ENCODE data around the gene UMAD1.

The UMAD1 gene

DNA sequence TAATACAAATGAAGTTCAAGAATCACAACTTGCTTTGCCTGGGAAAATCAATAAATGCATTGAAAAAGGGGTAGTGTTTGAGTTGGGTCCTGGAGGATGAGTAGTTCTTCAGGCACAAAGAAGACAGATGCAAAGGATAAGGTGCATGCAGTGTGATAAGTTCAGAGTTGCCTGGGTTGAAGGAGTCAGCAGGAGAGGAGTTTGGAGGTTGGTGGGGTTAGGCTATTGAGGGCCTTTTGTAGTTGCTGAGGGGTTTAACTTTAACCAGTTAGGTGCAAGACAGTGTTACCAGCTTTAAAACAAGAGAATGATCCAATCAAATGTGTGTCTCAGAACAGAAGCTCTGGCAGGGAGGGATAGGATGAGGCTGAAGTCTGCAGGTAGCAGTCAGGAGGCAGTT lies 283.8 kb downstream of the UMAD1 start:
- no peak overlapping the region for H3K27ac ChIP-seq
- TF ChIP-seq, protein P1, sequence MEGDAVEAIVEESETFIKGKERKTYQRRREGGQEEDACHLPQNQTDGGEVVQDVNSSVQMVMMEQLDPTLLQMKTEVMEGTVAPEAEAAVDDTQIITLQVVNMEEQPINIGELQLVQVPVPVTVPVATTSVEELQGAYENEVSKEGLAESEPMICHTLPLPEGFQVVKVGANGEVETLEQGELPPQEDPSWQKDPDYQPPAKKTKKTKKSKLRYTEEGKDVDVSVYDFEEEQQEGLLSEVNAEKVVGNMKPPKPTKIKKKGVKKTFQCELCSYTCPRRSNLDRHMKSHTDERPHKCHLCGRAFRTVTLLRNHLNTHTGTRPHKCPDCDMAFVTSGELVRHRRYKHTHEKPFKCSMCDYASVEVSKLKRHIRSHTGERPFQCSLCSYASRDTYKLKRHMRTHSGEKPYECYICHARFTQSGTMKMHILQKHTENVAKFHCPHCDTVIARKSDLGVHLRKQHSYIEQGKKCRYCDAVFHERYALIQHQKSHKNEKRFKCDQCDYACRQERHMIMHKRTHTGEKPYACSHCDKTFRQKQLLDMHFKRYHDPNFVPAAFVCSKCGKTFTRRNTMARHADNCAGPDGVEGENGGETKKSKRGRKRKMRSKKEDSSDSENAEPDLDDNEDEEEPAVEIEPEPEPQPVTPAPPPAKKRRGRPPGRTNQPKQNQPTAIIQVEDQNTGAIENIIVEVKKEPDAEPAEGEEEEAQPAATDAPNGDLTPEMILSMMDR (IDR thresholded peaks at IDR 0.05; ENCODE audit: low read depth, low read length, missing control alignments) = no peak
- no peaks in the 10 kb centered on the region for H3K36me3 ChIP-seq (replicated peaks)
- no peak overlapping the region for H3K4me3 ChIP-seq (ENCODE audit: low read depth, low read length)
- no peak for DNase-seq
- no peaks in the 10 kb centered on the region for H3K27me3 ChIP-seq (replicated peaks)
- in situ Hi-C loops (cut with HindIII; ENCODE audit: low pct_ligation_motif_present, low sequenced_read_pairs) = no loop called here
